Measurements from ENCODE around the gene ZNF841. TPM values are rescaled to one million over a fixed set of nuclear protein-coding genes. Genes with fewer than 3 reads are reported as not detected.

The ZNF841 gene
- total RNA-seq, 6 experiments from 2014 or later: 13.2 to 17.1 (median 14.3) TPM

DNA sequence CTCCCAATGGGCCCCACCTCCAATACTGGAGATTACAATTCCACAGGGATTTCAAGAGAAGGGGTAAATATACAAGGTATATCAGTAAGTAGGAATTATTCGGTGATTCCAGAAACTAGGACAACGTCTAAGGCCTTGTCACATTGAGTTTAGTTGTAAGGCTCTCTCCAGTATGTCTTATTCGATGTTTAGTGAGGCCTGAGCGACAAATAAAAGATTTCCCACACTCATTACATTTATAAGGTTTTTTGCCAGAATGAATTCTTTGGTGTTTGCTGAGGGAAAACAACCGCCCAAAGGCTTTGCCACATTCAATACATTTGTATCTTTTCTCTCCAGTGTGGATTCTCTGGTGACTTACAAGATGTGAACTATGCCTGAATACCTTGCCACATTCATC, 19.1 kb upstream of the ZNF841 start:
- H3K4me1 Mint-ChIP-seq (ENCODE audit: low read depth): no peaks in the 10 kb centered on the region
- no peak overlapping the region for H3K4me3 Mint-ChIP-seq

DNA sequence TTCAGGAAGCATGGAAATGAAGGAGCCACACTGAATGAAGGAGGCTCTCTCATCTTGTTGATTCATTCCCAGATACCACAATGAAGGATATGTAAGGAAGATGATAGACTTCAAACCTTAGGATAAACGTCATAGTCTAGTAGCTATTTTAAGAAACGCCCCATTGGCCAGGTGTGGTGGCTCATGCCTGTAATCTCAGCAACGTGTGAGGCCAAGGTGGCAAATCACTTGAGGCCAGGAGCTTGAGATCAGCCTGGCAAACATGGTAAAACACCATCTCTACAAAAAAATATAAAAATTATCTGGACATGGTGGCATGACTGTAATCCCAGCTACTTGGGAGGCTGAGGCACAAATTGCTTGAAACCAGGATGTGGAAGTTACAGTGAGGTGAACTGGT, 17.1 kb upstream of the ZNF841 start:
- TF ChIP-seq, protein P1, sequence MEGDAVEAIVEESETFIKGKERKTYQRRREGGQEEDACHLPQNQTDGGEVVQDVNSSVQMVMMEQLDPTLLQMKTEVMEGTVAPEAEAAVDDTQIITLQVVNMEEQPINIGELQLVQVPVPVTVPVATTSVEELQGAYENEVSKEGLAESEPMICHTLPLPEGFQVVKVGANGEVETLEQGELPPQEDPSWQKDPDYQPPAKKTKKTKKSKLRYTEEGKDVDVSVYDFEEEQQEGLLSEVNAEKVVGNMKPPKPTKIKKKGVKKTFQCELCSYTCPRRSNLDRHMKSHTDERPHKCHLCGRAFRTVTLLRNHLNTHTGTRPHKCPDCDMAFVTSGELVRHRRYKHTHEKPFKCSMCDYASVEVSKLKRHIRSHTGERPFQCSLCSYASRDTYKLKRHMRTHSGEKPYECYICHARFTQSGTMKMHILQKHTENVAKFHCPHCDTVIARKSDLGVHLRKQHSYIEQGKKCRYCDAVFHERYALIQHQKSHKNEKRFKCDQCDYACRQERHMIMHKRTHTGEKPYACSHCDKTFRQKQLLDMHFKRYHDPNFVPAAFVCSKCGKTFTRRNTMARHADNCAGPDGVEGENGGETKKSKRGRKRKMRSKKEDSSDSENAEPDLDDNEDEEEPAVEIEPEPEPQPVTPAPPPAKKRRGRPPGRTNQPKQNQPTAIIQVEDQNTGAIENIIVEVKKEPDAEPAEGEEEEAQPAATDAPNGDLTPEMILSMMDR (IDR thresholded peaks at IDR 0.05): no peak
- H3K27ac Mint-ChIP-seq: no peak overlapping the region
- no peaks in the 10 kb centered on the region for H3K4me1 Mint-ChIP-seq (ENCODE audit: low read depth)
- no peaks in the 10 kb centered on the region; the same call in 1 of the 2 replicates for H3K27me3 Mint-ChIP-seq (ENCODE audit: insufficient read depth)
- H3K4me3 Mint-ChIP-seq: no peak overlapping the region
- H3K36me3 Mint-ChIP-seq (ENCODE audit: low read depth): peaks cover 81% of the 10 kb centered on the region
- H3K9me3 Mint-ChIP-seq: peaks cover 93% of the 10 kb centered on the region
- DNase-seq: no peak

More for the DNA sequence above, 19.1 kb upstream of the ZNF841 start:
- Mint-ChIP-seq H3K27ac (no peak overlapping the region), H3K36me3 (ENCODE audit: low read depth) (peaks cover 94% of the 10 kb centered on the region), H3K27me3 (ENCODE audit: insufficient read depth) (no peaks in the 10 kb centered on the region; the same call in 1 of the 2 replicates), H3K9me3 (peaks cover 96% of the 10 kb centered on the region)
- DNase-seq: no peak
- TF ChIP-seq, protein P1 (IDR thresholded peaks at IDR 0.05): no peak

DNA sequence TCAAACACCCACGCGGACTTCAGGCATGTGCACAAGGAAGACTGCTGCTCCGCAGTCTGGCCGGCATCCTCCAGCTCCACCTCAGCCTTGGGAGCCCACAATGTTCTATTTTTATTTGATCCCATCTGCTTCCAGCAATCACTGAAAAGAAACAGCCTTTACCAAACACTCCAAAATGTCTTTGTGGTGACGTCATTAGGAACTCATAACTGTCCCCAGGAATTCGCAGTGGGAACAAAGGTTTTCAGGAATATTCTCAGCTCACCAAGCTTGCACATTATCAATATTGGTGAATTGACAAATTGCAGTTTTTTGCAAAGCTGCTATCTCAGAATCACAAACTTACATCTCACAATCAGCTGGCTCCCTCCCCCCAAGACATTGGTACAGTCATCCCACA, 15.2 kb upstream of the ZNF841 start:
- TF ChIP-seq, protein P1 (IDR thresholded peaks at IDR 0.05): no peak
- Mint-ChIP-seq H3K27ac (no peak overlapping the region), H3K4me3 (no peak overlapping the region), H3K27me3 (ENCODE audit: insufficient read depth) (no peaks in the 10 kb centered on the region; the same call in 1 of the 2 replicates), H3K9me3 (peaks cover 95% of the 10 kb centered on the region), H3K36me3 (ENCODE audit: low read depth) (peaks cover 71% of the 10 kb centered on the region), H3K4me1 (ENCODE audit: low read depth) (no peaks in the 10 kb centered on the region)
- DNase-seq: no peak

DNA sequence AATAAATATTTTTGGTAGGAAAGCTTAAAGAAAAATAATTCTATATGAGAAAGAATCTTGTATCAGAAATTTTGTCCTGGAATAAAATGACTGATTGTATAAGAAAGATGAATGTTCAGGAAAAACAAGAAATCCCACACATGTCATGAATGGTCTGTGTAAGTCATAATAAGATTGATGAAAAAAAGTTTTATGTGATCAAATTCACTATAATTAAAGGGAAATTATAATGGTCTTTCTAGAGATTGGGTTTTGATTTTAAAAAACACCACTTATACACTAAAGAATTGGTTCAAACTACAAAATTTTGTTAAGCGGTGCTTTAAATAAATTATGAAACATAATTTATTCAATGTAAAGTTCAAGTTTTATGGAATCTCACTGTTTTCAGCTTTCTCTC, 7.2 kb upstream of the ZNF841 start:
- Mint-ChIP-seq H3K27ac (no peak overlapping the region), H3K36me3 (ENCODE audit: low read depth) (peaks cover 17% of the 10 kb centered on the region), H3K4me3 (no peak overlapping the region), H3K27me3 (ENCODE audit: insufficient read depth) (no peaks in the 10 kb centered on the region), H3K4me1 (ENCODE audit: low read depth) (no peaks in the 10 kb centered on the region), H3K9me3 (peaks cover 74% of the 10 kb centered on the region)
- TF ChIP-seq, protein P1 (IDR thresholded peaks at IDR 0.05): no peak
- no peak for DNase-seq

DNA sequence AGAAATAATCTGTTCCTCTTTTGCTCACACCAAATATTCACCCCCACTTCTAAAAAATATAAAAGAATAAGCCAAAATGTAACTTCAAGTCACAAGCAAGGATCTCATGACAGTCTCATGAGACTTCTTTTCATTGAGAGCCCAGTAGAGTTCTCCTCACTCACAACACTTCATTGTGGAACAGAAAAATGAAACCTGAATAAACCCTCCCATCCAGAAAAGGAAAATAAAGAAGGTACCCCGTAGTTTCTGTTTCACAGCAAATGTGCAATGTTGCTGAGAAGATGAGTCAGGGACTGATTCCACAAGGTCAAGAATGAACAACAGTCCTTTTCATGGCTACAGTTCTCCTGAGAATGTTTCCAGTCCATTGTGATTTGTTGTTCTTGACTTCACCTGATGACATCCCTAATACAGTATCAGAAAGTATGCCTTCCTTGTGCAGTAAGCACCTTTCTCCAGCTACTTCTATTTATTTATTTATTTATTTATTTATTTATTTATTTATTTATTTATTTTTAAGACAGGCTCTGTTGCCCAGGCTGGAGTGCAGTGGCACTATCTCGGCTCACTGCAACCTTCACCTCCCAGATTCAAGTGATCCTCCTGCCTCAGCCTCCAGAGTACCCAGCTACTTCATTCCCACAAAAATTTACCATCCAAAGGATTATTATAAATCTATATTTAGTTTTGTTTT, 6.4 kb upstream of the ZNF841 start:
- H3K4me1 Mint-ChIP-seq (ENCODE audit: low read depth): no peaks in the 10 kb centered on the region
- no peak overlapping the region for H3K4me3 Mint-ChIP-seq
- DNase-seq: no peak
- peaks cover 17% of the 10 kb centered on the region for H3K36me3 Mint-ChIP-seq (ENCODE audit: low read depth)
- H3K27me3 Mint-ChIP-seq (ENCODE audit: insufficient read depth): no peaks in the 10 kb centered on the region
- H3K27ac Mint-ChIP-seq: no peak overlapping the region
- TF ChIP-seq, protein P1 (IDR thresholded peaks at IDR 0.05): no peak
- peaks cover 74% of the 10 kb centered on the region for H3K9me3 Mint-ChIP-seq

Measured in HFFc6 (cell line).